ENCODE data around the gene ADAMTS9.

Gene ADAMTS9

GRCh38 chr3:64617610-64618009, 70.2 kb downstream of the ADAMTS9 start:
- no peak for DNase-seq

GRCh38 chr3:64616953-64617352, 70.8 kb downstream of the ADAMTS9 start:
- DNase-seq = no peak

GRCh38 chr3:64612916-64613526, 74.8 kb downstream of the ADAMTS9 start:
- no peak for DNase-seq

GRCh38 chr3:64612082-64612860, 75.5 kb downstream of the ADAMTS9 start:
- DNase-seq = no peak

GRCh38 chr3:64608741-64609140, 79.1 kb downstream of the ADAMTS9 start:
- DNase-seq = no peak

- DNase-seq = no peak
Observed at GRCh38 chr3:64607032-64607551, 80.7 kb downstream of the ADAMTS9 start.

- DNase-seq = no peak
Observed at GRCh38 chr3:64604313-64604712, 83.5 kb downstream of the ADAMTS9 start.

GRCh38 chr3:64601824-64602223, 86.0 kb downstream of the ADAMTS9 start:
- DNase-seq = no peak

GRCh38 chr3:64600246-64600950, 87.4 kb downstream of the ADAMTS9 start:
- DNase-seq = no peak

- DNase-seq = no peak
Observed at GRCh38 chr3:64599651-64600050, 88.1 kb downstream of the ADAMTS9 start.

- DNase-seq = no peak
Observed at GRCh38 chr3:64595253-64595694, 92.5 kb downstream of the ADAMTS9 start.

- DNase-seq = no peak
Observed at GRCh38 chr3:64594134-64594533, 93.7 kb downstream of the ADAMTS9 start.

GRCh38 chr3:64593350-64593749, 94.5 kb downstream of the ADAMTS9 start:
- peak; percentile 0 for DNase-seq

GRCh38 chr3:64591615-64592014, 96.2 kb downstream of the ADAMTS9 start:
- no peak for DNase-seq

- DNase-seq = no peak
Observed at GRCh38 chr3:64588380-64588779, 99.4 kb downstream of the ADAMTS9 start.

GRCh38 chr3:64586952-64587351, 100.8 kb downstream of the ADAMTS9 start:
- no peak for DNase-seq

GRCh38 chr3:64584179-64584578, 103.6 kb downstream of the ADAMTS9 start:
- no peak for DNase-seq

GRCh38 chr3:64578797-64579196, 109.0 kb downstream of the ADAMTS9 start:
- no peak for DNase-seq

- DNase-seq = no peak
Observed at GRCh38 chr3:64578062-64578770, 109.6 kb downstream of the ADAMTS9 start.

- no peak for DNase-seq
Observed at GRCh38 chr3:64576211-64576775, 111.5 kb downstream of the ADAMTS9 start.

GRCh38 chr3:64575211-64575844, 112.5 kb downstream of the ADAMTS9 start:
- no peak for DNase-seq

GRCh38 chr3:64574194-64574593, 113.6 kb downstream of the ADAMTS9 start:
- DNase-seq = no peak

All from NCI-H1092 treated with DMSO at 0.1 percent for 48 hours (cell line).